ENCODE results near the gene RANBP6. TPM values are rescaled to one million over a fixed set of nuclear protein-coding genes. Genes with fewer than 3 reads are reported as not detected.

The RANBP6 gene
- total and polyA plus RNA-seq, 2 donors from 2014 or later: 9.5 to 19.5 TPM

- TF ChIP-seq CTCF (IDR thresholded peaks at IDR 0.05; ENCODE audit: borderline replicate concordance, extremely low read depth, insufficient read depth): no peak
- Histone ChIP-seq H3K27me3 (ENCODE audit: control insufficient read depth, insufficient read depth, low read length) (no peaks in the 10 kb centered on the region), H3K4me1 (ENCODE audit: control insufficient read depth in 2 of 3, insufficient read depth in 2 of 3, low read depth in 1 of 3, low read length in 3 of 3) (peaks cover 4 to 7% (median 5%) of the 10 kb centered on the region in 3 donors), H3K9me3 (ENCODE audit: control insufficient read depth in 2 of 3, insufficient read depth in 1 of 3, low read length in 3 of 3) (no peaks in the 10 kb centered on the region), H3K9ac (ENCODE audit: low read length in 3 of 3) (peak overlapping the region in 2 of 3 donors; percentile 43 to 58), H3K36me3 (ENCODE audit: control insufficient read depth in 2 of 3, insufficient read depth in 3 of 3, low read length in 3 of 3) (peaks cover 0 to 6% (median 0%) of the 10 kb centered on the region in 3 donors), H3K27ac (ENCODE audit: low read depth in 2 of 2, low read length in 2 of 2) (no peak overlapping the region), H3K4me3 (ENCODE audit: low read length in 3 of 3) (peak overlapping the region; percentile 84 to 93 (median 85))
- intact Hi-C loops (cut with DNase I): no loop called here
- no peak for DNase-seq
- FAIRE-seq: no peak
Measured at GRCh38 chr9:6006749-6007057, 8.7 kb downstream of the RANBP6 start.

- DNase-seq: no peak
- no peak overlapping the region for H3K4me3 ChIP-seq (ENCODE audit: low read length in 3 of 3)
- H3K4me1 ChIP-seq (ENCODE audit: control insufficient read depth in 2 of 3, insufficient read depth in 2 of 3, low read depth in 1 of 3, low read length in 3 of 3): peaks cover 2 to 6% (median 3%) of the 10 kb centered on the region in 3 donors
- no peak for TF ChIP-seq CTCF (IDR thresholded peaks at IDR 0.05; ENCODE audit: borderline replicate concordance, extremely low read depth, insufficient read depth)
- H3K9me3 ChIP-seq (ENCODE audit: control insufficient read depth in 2 of 3, insufficient read depth in 1 of 3, low read length in 3 of 3): no peaks in the 10 kb centered on the region
- H3K27me3 ChIP-seq (ENCODE audit: control insufficient read depth, insufficient read depth, low read length): no peaks in the 10 kb centered on the region
- FAIRE-seq: no peak
- H3K27ac ChIP-seq (ENCODE audit: low read depth in 2 of 2, low read length in 2 of 2): no peak overlapping the region
- intact Hi-C loops (cut with DNase I): no loop called here
- no peak overlapping the region for H3K9ac ChIP-seq (ENCODE audit: low read length in 3 of 3)
- H3K36me3 ChIP-seq (ENCODE audit: control insufficient read depth in 2 of 3, insufficient read depth in 3 of 3, low read length in 3 of 3): peaks cover 0 to 6% (median 0%) of the 10 kb centered on the region in 3 donors
Measured at GRCh38 chr9:6000955-6001354, 14.5 kb downstream of the RANBP6 start.

GRCh38 chr9:5999443-6000101, 15.9 kb downstream of the RANBP6 start:
- no peak for FAIRE-seq

More at GRCh38 chr9:5999443-6000101, 15.9 kb downstream of the RANBP6 start:
- no peaks in the 10 kb centered on the region for H3K27me3 ChIP-seq (ENCODE audit: control insufficient read depth, insufficient read depth, low read length)
- DNase-seq: no peak
- no peak overlapping the region for H3K27ac ChIP-seq (ENCODE audit: low read depth in 2 of 2, low read length in 2 of 2)
- H3K9me3 ChIP-seq (ENCODE audit: control insufficient read depth in 2 of 3, insufficient read depth in 1 of 3, low read length in 3 of 3): no peaks in the 10 kb centered on the region
- H3K4me3 ChIP-seq (ENCODE audit: low read length in 3 of 3): no peak overlapping the region
- H3K4me1 ChIP-seq (ENCODE audit: control insufficient read depth in 2 of 3, insufficient read depth in 2 of 3, low read depth in 1 of 3, low read length in 3 of 3): peaks cover 0 to 4% (median 0%) of the 10 kb centered on the region in 3 donors
- no peak for TF ChIP-seq CTCF (IDR thresholded peaks at IDR 0.05; ENCODE audit: borderline replicate concordance, extremely low read depth, insufficient read depth)
- H3K36me3 ChIP-seq (ENCODE audit: control insufficient read depth in 2 of 3, insufficient read depth in 3 of 3, low read length in 3 of 3): peaks cover 0 to 3% (median 0%) of the 10 kb centered on the region in 3 donors
- no peak overlapping the region for H3K9ac ChIP-seq (ENCODE audit: low read length in 3 of 3)
- intact Hi-C loops (cut with DNase I): no loop called here
